Colon (tissue), 2 donors: Measurements from ENCODE around the gene NSUN7.

Experiments
- FAIRE-seq: peaks from 2 replicates; lab custom pipeline; 2012; peaks lifted over from hg19 to GRCh38; lab: Jason Lieb, UNC
- donor health status: control.
- donor health status: control.

Gene NSUN7

GRCh38 chr4:40846532-40846931 lies 96.8 kb downstream of the NSUN7 start:
- FAIRE-seq: no peak

- FAIRE-seq: no peak
Observed at GRCh38 chr4:40848251-40848650, 98.5 kb downstream of the NSUN7 start.

- no peak for FAIRE-seq
Observed at GRCh38 chr4:40848940-40849339, 99.2 kb downstream of the NSUN7 start.

GRCh38 chr4:40850496-40850895 lies 100.7 kb downstream of the NSUN7 start:
- no peak for FAIRE-seq

GRCh38 chr4:40856277-40856839 lies 106.6 kb downstream of the NSUN7 start:
- no peak for FAIRE-seq

GRCh38 chr4:40856840-40857362 lies 107.1 kb downstream of the NSUN7 start:
- no peak for FAIRE-seq

- FAIRE-seq: no peak
Observed at GRCh38 chr4:40857956-40858355, 108.2 kb downstream of the NSUN7 start.

GRCh38 chr4:40858962-40859361 lies 109.2 kb downstream of the NSUN7 start:
- FAIRE-seq: no peak
